ENCODE measurements around the gene RNF180.

Gene RNF180, protein sequence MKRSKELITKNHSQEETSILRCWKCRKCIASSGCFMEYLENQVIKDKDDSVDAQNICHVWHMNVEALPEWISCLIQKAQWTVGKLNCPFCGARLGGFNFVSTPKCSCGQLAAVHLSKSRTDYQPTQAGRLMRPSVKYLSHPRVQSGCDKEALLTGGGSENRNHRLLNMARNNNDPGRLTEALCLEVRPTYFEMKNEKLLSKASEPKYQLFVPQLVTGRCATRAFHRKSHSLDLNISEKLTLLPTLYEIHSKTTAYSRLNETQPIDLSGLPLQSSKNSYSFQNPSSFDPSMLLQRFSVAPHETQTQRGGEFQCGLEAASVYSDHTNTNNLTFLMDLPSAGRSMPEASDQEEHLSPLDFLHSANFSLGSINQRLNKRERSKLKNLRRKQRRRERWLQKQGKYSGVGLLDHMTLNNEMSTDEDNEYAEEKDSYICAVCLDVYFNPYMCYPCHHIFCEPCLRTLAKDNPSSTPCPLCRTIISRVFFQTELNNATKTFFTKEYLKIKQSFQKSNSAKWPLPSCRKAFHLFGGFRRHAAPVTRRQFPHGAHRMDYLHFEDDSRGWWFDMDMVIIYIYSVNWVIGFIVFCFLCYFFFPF

DNA sequence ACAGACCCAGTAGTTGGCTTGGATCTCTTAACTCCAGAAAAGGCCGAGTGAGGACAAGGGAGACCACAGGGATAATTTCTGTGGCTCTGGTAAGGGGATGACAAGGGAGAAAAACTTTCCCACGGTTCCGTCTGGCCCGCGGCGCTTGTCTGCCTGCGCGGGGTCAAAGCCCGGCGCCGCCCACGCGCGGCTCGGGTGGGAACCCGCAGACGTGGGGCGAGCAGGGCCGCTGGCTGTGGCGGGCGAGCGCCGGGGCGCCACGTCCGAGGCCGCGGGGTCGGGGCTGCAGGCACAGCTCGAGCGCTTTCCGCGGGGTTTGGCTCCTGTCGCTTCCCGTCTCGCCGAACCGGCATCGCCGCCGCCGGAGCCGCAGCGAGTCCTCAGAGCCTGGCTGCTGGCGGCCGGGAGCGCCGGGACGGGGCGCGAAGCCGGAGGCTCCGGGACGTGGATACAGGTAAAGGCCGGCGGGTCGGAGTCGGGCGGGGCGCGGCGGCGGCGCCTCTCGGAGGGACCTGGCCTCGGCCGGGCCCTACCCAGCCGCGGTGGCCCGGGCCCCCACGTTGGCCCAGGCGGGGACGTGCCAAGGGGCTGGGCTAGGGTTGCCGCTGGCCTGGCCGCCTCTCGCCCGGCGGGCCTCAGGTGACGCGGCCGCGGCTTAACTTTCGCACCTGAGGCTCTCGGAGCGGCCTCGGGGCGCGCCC lies at the start of gene RNF180:
RNF180 (plus strand) TSS at position 344 of the 701 bp plus-strand sequence. CDS start 34,965 bp downstream, outside the sequence.
- DNase-seq, result no peak

DNA sequence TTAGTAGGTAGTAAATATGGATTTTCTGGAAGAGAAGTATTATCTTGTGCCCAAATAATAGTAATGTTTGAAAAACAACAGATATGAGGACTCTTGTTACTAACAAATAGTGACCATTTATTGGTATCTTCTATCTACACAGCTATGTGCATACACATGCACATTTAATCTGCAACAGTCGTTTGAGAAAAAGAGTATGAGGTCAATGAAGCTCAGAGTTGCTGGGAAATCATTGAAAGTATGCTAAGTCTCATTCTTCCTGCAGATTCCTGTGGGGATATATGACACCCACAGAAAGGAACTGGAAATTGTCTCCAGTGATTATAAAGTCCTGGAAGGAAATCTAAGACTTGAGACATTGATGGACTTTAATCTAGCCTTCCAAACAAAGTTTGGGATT lies 40.1 kb upstream of the RNF180 start:
- DNase-seq, result no peak

DNA sequence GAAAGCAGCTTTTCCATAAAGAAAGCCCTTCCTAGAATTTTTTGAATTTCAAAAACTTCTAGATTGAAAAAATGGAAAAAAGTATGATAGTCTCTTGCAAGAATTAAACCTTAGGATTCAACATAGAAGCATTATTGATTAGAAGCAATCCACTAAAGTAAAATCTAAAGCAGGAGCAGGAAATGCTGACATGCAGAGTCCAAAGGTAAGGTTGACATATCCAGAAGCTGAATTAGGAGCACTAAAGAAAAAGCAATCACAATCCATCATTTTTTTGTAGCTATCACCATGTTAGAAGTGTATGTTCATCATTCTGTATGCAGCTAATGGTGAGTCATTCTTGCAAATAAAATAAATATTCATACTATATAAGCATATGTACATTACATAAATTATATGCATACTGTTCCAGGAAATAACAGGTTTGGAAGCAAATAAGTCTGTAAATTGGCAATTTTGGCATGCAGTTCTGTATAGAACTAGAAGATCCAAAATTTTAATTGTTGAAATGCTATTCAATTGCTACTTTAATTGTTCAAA lies 39.4 kb upstream of the RNF180 start:
- DNase-seq, result no peak

DNA sequence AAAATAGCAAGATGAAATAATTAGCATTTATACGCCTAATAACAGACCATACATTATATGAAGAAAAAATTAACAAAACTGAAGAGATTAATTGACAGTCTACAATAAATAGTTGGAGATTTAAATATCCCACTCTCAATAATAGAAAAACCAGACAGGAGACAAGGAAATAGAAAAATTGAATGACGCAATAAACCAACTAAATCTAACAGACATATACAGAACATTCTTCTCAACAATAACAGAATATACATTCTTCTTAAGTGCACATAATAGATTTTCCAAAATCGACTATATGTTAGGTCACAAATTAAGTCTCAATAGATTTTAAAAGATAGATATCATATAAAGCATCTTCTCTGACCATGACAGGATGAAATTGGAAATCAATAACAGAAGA lies 25.6 kb upstream of the RNF180 start:
- no peak for DNase-seq

DNA sequence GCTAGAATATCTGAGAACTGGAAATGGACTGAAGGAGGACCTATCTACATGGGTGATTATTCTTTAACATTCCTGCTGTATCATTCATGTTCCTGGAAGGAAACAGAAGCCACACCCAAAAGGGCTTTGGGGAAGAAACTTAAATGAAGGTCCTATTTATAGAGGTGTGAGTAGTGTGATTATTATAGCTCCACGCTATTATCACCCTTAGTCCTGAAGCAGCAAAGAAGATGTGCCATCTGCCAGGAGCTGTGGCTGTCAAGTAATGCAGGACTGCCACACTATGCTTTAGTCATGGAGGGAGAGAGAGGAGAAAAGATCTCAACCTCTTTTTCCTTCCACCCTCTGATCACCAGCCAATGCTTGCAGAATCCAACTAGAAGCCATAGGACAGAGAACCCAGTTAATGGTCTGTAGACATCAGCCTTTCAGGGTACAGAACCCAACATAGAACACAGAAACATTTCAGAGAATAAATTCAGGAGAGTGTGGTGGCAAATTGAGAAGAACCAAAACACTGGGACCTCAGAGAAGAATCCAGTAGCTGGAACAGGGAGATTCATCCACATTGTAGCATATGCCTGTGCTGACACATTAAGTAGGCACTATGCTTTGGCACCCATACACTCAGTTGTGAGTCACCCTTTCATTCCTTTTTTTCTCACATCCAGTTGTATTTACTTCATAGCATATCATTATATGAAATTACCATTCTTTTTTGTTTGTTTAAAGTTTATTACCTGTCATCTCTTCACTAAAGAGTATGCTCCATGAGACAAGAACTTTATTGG lies 21.0 kb upstream of the RNF180 start:
- no peak for DNase-seq

DNA sequence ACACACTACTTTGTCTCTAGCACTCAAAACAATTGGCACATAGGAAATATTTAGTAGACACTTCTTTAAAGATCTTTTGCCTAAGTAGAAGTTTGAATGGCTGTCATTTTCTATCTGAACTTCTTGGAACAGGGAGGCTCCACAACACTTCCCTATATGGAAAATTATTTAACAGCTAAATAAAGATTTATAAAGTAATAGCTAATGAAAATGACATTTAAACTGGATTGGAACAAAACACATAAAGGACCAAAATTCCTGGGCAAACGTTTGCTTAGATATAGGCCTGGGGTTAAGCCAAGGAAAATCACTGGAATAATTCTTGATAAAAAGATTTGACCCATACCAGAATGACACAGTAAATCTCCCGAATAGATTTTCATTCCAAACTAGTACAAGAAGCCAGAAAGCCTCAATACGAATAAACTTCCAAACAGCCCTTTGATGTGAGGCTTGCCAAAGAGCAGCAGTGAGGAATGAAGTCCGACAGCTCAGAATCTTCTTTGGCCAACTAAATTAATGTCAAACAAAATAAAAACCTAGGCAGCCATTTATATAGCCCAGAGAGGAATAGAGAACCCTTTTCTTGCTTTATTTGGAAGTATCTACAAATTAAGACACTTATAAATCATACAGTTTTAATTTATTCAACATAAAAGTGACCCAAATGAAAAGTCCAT lies 20.3 kb upstream of the RNF180 start:
- DNase-seq, result no peak

DNA sequence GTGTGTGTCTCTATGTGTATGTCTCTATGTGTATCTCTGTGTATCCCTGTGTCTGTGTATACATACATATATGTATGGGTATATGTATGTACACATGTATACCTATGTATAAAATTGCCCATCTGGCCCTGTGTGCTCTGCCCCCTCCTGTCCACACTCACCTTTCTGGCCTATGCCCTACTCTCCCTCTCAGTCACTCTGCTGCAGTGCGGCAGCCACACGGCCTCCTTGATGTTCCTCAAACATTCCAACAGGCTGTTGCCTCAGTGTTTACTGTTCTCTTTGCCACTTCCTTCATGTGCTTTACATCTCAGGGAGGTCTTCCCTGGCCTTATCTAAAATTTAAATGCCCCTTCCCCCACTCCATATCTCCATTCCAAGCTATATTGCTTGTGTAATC lies 18.3 kb upstream of the RNF180 start:
- no peak for DNase-seq

DNA sequence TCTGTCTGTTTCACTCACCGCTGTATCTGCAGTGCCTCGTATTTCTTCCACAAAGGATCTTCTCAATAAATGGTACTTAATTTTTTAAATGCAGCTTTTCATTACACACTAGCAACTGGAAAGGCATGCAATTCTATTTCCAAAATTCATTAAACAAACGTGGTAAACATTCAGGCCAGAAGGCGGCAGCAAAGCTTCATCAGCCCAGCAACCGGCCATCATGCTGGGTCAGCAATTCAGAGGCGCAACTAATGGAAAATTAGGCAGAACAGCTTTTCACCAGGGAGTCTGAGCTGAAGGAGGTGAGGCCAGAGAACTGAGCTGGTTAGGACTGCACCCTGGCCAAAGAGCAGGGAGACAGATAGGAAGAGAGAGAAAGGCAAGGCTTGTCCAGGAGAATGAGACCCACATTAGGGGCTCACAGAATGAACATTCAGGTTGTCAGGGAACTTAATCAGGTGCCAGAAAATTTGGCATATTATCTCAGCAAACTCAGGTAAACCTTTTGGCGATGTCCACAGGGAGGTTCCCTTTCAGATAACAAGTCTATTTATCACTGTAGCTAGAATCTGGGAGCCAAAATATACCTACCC lies 17.7 kb upstream of the RNF180 start:
- DNase-seq, result peak; percentile 14

DNA sequence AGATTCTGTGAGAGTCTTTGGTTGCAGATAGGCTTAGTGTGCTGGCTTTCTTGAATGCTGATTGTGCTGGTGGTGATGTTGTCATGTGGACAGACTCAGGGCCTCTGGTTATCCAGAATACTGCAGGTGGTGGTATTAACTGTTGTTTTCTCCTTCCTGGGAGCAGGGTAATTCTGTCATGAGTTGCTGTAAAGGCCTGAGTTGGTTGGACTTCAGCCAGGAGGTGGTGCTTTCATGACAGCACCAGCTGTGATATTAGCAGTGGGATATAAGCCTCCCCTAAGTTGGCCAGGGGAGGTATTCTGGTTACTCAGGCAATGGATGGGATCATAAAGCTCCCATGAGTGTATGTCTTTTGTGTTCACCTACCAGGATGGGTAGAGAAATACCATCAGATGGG lies 16.4 kb upstream of the RNF180 start:
- DNase-seq, result peak; percentile 57

DNA sequence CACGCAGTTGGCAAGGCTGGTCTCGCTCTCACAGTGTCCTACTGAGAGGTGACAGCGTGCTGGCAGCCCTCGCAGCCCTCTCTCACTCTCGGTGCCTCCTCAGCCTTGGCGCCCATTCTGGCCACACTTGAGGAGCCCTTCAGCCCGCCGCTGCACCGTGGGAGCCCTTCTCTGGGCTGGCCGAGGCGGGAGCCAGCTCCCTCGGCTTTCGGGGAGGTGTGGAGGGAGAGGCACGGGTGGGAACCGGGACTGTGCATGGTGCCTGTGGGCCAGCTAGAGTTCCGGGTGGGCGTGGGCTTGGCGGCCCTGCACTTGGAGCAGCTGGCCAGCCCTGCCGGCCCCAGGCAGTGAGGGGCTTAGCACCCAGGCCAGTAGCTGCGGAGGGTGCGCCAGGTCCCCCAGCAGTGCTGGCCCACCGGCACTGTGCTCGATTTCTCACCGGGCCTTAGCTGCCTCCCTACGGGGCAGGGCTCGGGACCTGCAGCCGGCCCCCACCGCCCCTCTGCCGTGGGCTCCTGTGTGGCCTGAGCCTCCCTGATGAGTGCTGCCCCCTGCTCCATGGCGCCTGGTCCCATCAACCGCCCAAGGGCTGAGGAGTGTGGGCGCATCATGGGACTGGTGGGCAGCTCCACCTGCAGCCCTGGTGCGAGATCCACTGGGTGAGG lies 15.7 kb upstream of the RNF180 start:
- no peak for DNase-seq

DNA sequence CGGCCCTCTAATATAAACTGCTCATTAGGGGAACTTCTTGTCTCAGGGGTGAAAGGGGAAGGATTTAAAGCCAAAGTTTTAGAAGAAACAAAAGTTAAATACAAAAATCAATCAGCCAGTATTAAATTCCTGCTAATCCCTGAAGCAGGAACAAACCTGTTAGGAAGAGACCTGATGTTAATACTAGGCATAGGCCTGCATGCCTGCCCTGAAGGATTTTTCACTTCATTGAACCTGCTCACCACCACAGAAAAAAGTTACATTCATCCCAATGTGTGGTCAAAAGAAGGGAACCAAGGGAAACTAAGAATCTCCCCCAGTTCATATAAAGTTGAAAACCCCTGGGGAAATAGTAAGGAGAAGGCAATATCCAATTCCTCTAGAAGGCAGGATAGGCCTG lies 9.4 kb upstream of the RNF180 start:
- no peak for DNase-seq

DNA sequence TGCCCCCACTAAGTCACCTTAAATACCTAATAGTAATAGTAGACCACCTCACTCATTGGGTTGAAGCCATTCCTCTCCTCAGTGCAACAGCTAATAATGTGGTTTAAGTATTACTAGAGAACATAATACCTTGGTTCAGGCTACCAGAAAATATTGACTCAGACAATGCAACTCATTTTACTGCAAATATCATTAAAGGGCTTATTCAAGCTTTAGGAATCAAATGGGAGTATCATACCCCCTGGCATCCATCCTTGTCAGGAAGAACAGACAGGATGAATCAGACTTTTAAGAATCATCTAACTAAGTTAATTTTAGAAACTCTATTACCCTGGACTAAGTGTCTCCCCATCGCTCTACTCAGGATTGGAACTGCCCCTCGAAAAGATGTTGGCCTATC lies 6.8 kb upstream of the RNF180 start:
- no peak for DNase-seq

DNA sequence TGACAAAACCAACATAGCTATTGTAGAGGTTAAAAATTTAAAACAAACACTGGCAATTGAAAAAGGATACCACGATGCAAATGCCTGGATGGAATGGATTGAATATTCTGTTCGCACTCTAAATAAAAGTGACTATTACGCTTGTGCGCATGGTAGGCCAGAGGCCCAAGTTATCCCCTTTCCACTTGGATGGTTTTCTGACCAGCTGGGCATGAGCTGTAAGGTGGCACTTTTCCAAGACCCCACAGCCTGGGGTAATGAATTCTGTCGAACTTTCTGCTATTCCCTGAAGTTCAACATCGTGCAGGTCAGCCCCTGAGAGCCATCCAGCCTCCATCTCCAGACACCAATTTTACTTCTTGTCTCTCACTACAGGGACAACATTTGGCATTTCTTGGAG lies 5.4 kb upstream of the RNF180 start:
- DNase-seq, result no peak

DNA sequence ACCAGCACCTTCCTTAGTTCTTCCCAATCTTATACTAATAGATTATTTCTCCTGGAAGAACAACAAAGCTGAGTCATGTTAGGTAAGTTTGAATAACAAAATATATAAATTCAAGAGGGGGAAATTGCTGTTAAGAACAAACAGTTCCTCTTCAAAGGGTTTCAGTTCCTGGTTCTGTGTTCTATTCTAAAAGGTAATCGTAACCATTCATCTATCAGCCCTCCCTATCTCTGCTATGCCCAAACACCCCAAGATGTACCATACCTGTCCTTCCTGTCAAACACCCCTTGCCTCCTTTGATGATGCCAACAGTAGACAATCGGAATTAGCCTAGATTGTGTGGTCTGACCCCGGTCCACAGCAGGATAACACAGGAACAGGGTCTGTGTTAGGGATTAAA lies 4.2 kb upstream of the RNF180 start:
- DNase-seq, result no peak

DNA sequence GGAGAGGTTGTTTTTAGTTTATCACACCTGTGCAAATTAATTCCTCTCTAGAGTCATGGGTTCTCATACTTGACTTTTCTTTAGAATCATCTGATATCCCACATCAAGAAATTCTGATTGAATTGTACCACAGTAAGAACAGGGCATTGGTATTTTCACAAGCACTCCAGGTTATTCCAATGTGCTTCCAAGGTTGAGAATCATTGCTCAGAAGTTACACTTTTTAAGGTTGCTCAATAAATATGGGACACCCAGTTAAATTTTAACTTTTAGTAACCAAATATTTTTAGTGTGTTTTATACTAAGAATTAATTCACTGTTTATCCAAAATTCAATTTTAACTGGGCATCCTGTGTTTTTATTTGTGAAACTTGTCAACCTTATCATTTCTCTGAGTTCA lies 2.5 kb upstream of the RNF180 start:
- no peak for DNase-seq

DNA sequence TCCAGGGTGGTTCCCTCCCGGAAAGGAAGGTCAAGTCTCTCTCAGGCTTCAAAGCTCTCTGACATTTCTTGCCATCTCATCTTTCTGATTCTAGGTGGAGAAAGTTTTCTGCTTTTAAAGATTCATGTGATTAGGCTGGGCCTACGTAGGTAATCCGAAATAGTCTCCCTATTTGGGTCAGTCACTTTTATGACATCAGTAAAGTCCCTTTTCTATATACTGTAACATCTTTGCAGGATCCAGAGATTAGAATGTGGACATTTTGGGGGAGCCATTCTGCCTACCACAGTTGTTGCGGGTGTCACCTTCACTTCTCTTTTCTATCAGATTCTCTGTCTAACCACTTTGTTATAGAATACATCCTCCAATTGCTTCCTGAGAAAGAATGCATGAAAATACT lies 1.9 kb upstream of the RNF180 start:
- DNase-seq, result no peak

DNA sequence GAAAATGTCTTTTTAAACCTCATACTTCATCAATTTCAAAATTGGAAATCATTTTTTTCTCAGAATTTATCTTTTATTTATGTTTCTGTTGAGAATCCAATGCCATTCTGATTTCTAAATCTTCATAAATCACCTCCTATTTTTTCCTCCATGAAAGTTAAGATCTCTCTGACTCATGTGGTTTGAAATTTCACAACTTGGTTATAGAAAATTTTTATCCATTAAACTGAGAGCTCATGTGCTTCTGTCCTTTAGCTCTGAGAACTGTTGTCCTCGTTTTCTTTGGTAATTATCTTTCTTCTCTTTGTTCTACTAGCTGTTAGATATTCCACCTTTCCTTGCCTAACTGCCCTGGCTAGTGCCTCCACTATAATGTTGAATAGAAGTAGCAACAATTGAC lies 1.5 kb upstream of the RNF180 start:
- DNase-seq, result no peak

DNA sequence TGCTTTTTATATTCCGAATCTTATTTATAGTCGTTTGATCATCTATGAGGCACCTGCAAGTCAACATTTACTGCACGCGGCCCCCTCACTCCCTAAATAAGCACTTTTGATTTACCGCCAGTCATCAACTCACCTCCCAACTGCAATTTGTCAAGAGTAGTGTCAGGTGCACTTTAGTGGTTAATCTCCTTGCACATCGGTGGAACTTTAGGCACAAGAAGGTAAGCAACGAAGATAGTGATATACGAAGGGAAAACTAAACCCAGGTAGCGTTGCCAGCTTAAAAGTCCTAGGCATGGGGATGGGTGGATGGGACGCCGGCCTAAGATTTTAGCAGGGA lies 513 bp upstream of the RNF180 start:
- no peak for DNase-seq

DNA sequence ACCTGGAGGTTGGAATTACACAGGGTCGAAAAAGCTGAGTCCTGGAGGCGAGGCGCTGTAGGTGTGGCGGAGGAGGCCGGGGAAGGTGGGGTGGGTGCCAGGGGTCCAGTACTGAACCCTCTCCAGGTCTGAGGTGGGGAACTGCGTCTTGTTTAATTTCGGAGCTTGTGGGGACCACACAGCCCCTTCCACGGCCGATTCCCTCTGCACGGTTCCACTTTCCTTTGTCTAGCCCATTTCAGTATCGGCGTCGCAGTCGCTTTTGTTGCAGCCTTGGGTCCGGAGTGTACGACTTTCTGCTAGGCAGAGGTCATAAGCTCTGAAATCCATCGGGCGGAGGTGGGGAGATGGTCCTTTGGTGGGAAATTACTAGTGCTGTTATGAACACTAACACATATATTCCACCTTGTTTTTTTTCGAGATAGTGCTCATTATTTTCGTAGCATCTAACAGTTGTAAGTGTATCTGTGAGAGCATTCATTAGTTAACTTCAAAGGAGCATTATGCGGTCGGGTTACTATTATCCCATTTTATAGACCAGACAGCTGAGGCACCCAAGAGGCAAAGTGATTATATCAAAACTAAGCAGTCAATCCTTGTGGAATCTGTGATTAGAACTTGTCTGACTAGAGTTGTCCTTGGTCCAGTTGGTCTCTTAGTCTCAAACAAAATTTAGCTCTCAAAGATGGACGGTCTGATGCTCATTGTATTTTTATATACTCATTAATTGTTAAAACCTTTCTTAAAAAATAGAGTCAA lies 737 bp downstream of the RNF180 start:
- DNase-seq, result no peak

DNA sequence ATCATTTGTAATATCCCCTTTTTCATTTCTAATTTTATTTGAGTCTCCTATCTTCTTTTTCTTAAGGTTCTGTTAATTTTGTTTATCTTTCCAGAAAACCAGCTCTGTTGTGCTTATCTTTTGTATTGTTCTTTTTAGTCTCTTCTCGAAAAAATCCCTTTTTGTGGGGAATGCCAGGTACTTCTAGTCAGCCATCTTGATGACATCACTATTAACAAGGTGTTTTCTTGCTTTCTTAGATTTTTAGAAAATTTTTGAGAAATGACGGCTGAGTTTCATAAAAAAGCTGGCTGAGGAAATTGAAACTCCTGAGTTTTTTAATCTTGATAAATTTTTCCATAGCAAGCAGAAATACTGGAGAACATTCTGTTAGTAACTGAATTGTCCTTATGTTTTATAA lies 10.7 kb downstream of the RNF180 start:
- DNase-seq, result no peak

All from COR-L47 (cell line).